Neural progenitor cell (in vitro differentiated cells): ENCODE results near the gene FCSK. TPM values are rescaled to one million over a fixed set of nuclear protein-coding genes. Genes with fewer than 3 reads are reported as not detected.

Source experiments
- DNase-seq: peaks from one replicate; pipeline ENCODE4 v3.0.0-alpha.2; 2016; ENCODE audit warnings: low spot score
- H2AFZ ChIP-seq: fragments of 200-600 bp; sonication (generic); replicated peaks from 2 replicates; pipeline ENCODE4 v1.6.1; 2016; ENCODE audit warnings: antibody characterized with exemption
- H3F3A ChIP-seq: fragments of 200-600 bp; sonication (generic); 2 replicates; pipeline ENCODE4 v1.6.1; 2016; ENCODE audit warnings: antibody characterized with exemption, low read depth
- H3K27ac ChIP-seq: fragments of 200-600 bp; sonication (generic); 2 replicates; pipeline ENCODE4 v1.5.1; 2016; ENCODE audit warnings: mild to moderate bottlenecking
- H3K27me3 ChIP-seq: fragments of 200-600 bp; sonication (generic); 2 replicates; pipeline ENCODE4 v1.6.1; 2016; ENCODE audit warnings: mild to moderate bottlenecking, moderate library complexity
- H3K36me3 ChIP-seq: fragments of 200-600 bp; sonication (generic); 2 replicates; pipeline ENCODE4 v1.5.1; 2016
- H3K4me1 ChIP-seq: fragments of 200-600 bp; sonication (generic); 2 replicates; pipeline ENCODE4 v1.6.1; 2016; ENCODE audit warnings: mixed run types
- H3K4me2 ChIP-seq: fragments of 200-600 bp; sonication (generic); 2 replicates; pipeline ENCODE4 v1.6.1; 2016
- H3K4me3 ChIP-seq: fragments of 200-600 bp; sonication (generic); 2 replicates; pipeline ENCODE4 v1.5.1; 2016
- H3K79me2 ChIP-seq: fragments of 200-600 bp; sonication (generic); 2 replicates; pipeline ENCODE4 v1.6.1; 2016; ENCODE audit warnings: low read depth
- H3K9ac ChIP-seq: fragments of 200-600 bp; sonication (generic); 2 replicates; pipeline ENCODE4 v1.6.1; 2016
- H3K9me3 ChIP-seq: fragments of 200-600 bp; sonication (generic); 2 replicates; pipeline ENCODE4 v1.5.1; 2016; ENCODE audit warnings: low read depth
- H4K20me1 ChIP-seq: fragments of 200-600 bp; sonication (generic); 2 replicates; pipeline ENCODE4 v1.6.1; 2016; ENCODE audit warnings: low read depth
- H3K27ac Mint-ChIP-seq: 3 replicates; pipeline ENCODE4 v1.8.0; 2021; ENCODE audit warnings: mixed read lengths
- H3K27me3 Mint-ChIP-seq: 2 replicates; pipeline ENCODE4 v1.8.0; 2022; ENCODE audit warnings: low read depth, mild to moderate bottlenecking, inconsistent platforms, moderate library complexity, mixed read lengths; ENCODE audit not compliant: insufficient read depth
- H3K36me3 Mint-ChIP-seq: 3 replicates; pipeline ENCODE4 v1.8.0; 2021; ENCODE audit warnings: mixed read lengths
- H3K4me1 Mint-ChIP-seq: 3 replicates; pipeline ENCODE4 v1.8.0; 2021; ENCODE audit warnings: mixed read lengths
- H3K4me3 Mint-ChIP-seq: 3 replicates; pipeline ENCODE4 v1.8.0; 2021; ENCODE audit warnings: mild to moderate bottlenecking, moderate library complexity, mixed read lengths
- H3K9me3 Mint-ChIP-seq: 3 replicates; pipeline ENCODE4 v1.8.0; 2020; ENCODE audit warnings: mixed read lengths
- CTCF ChIP-seq: fragments of 200-600 bp; sonication (generic); IDR thresholded peaks from 2 replicates; pipeline ENCODE4 v1.5.1; 2017; ENCODE audit warnings: antibody characterized with exemption, mild to moderate bottlenecking
- EZH2 ChIP-seq: fragments of 200-600 bp; sonication (generic); IDR thresholded peaks from 2 replicates; pipeline ENCODE4 v1.6.1; 2017; ENCODE audit warnings: antibody characterized with exemption, mild to moderate bottlenecking, moderate library complexity
- EZH2phosphoT487 ChIP-seq: fragments of 200-600 bp; sonication (generic); IDR thresholded peaks from 2 replicates; pipeline ENCODE4 v1.6.1; 2017; ENCODE audit warnings: antibody characterized with exemption
- total RNA-seq: library from RNA; depleted of rRNA; stranded (reverse); fragments of >200 nt; gene quantifications from 2 replicates; pipeline ENCODE4 v1.2.3, GENCODE V29; 2015; ENCODE audit warnings: low replicate concordance

The FCSK gene
- total RNA-seq, 1 donor from 2014 or later = 11.0 TPM

- no peaks in the 10 kb centered on the region for H4K20me1 ChIP-seq
- Mint-ChIP-seq H3K27ac (no peak overlapping the region), H3K4me3 (no peak overlapping the region), H3K4me1 (no peaks in the 10 kb centered on the region), H3K36me3 (peaks cover 27% of the 10 kb centered on the region), H3K27me3 (peaks cover 2% of the 10 kb centered on the region), H3K9me3 (no peaks in the 10 kb centered on the region)
- no peak for DNase-seq
- H3K9me3 ChIP-seq = no peaks in the 10 kb centered on the region
- no peaks in the 10 kb centered on the region for H3K4me1 ChIP-seq
- no peak overlapping the region for H3K9ac ChIP-seq
- no peaks in the 10 kb centered on the region for H3K79me2 ChIP-seq
- H2AFZ ChIP-seq = no peak overlapping the region
- no peaks in the 10 kb centered on the region for H3K27me3 ChIP-seq
- no peak overlapping the region for H3K4me3 ChIP-seq
- TF ChIP-seq EZH2 (no peak), CTCF (no peak), EZH2phosphoT487 (no peak)
- H3K36me3 ChIP-seq = no peaks in the 10 kb centered on the region
- H3F3A ChIP-seq = no peaks in the 10 kb centered on the region
- H3K27ac ChIP-seq = no peak overlapping the region
- no peak overlapping the region for H3K4me2 ChIP-seq
Measured at GRCh38 chr16:70512456-70512855, 58.1 kb downstream of the FCSK start.

DNA sequence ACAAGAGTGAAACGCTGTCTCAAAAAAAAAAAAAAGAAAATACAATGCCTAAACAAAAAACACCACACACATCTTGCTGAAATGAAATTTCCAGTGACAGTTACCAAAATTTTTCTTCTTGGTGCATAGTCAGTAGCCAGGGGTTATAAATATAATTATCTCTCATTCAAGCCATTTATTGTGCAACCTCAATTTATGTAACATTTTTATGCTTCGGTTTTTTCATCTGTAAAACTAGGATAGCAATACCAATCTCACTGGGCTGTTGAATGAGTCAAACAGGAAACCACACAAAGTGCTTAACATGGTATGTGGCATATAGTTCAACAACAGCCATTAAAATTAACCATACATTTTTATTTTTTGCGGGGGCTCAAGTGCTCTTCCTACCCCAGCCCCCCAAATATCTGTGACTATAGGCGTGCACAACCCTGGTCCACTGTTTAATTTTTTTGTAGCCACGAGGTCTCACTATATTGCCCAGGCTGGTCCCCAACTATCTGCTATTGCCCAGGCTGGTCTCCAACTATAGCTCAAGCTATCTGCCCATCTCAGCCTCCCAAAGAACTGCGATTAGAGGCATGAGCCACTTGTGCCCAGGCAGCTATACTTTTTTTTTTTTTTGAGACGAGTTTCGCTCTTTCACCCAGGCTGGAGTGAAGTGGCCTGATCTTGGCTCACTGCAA lies 66.4 kb downstream of the FCSK start:
- H3K4me2 ChIP-seq = no peak overlapping the region

DNA sequence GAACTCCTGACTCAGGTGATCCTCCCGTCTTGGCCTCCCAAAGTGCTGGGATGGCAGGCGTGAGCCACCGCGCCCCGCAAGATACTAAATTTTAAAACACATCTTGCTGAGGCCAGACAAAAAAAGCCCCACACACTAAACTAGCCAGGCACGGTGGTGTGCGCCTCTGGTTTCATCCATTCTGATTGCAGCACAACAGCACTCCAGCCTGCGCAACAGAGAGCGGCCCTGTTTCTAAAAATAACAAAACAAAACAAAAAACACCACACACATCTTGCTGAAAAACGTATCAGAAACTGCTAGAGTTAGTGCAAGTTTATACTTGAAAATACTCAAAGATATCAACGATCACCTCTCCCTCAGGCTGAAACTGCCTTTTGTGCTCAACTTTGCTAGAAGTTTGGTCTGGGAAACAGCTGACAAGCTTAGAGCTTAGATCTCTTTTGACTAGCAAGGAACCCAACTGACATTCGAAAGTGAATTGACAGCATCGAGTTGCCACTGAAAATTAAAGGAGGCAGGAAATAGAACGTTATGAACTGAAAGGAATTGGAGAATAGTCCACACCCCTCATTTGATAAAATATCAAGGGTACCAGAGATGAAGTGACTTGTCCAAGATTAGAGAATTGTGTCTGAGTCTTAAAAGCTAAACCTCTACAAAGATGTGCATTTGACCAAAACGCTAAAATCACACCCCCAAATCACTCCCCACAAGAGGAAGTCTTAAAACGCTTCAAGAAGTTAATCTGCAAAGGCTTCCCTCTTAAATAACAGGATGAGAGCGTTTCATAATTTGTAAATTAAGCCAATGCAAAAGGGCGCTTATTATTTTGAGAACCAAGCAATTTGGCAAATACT lies 68.1 kb downstream of the FCSK start:
- Histone ChIP-seq H4K20me1 (peaks cover 28% of the 10 kb centered on the region), H3K9ac (peak overlapping the region; percentile 95), H3K4me3 (peak overlapping the region; percentile 87), H2AFZ (peak overlapping the region; percentile 99), H3K9me3 (no peaks in the 10 kb centered on the region), H3K4me2 (peak overlapping the region; percentile 98), H3K4me1 (peaks cover 29% of the 10 kb centered on the region), H3K79me2 (peaks cover 60% of the 10 kb centered on the region), H3F3A (peaks cover 25% of the 10 kb centered on the region), H3K36me3 (peaks cover 12% of the 10 kb centered on the region), H3K27me3 (no peaks in the 10 kb centered on the region), H3K27ac (peak overlapping the region; percentile 85)
- Mint-ChIP-seq H3K9me3 (no peaks in the 10 kb centered on the region), H3K4me3 (peak overlapping the region; percentile 96), H3K27me3 (peaks cover 2% of the 10 kb centered on the region), H3K27ac (peak overlapping the region; percentile 100), H3K4me1 (peaks cover 31% of the 10 kb centered on the region), H3K36me3 (peaks cover 18% of the 10 kb centered on the region)
- TF ChIP-seq CTCF (no peak), EZH2 (no peak), EZH2phosphoT487 (no peak)
- no peak for DNase-seq

More for the DNA sequence above, 66.4 kb downstream of the FCSK start:
- H3K36me3 Mint-ChIP-seq = peaks cover 16% of the 10 kb centered on the region
- Histone ChIP-seq H2AFZ (no peak overlapping the region), H3F3A (peaks cover 12% of the 10 kb centered on the region), H3K4me1 (peaks cover 14% of the 10 kb centered on the region), H3K79me2 (peaks cover 43% of the 10 kb centered on the region), H3K27me3 (no peaks in the 10 kb centered on the region), H3K27ac (no peak overlapping the region), H3K9me3 (no peaks in the 10 kb centered on the region), H3K36me3 (no peaks in the 10 kb centered on the region), H3K9ac (no peak overlapping the region), H4K20me1 (peaks cover 11% of the 10 kb centered on the region), H3K4me3 (no peak overlapping the region)
- peaks cover 17% of the 10 kb centered on the region for H3K4me1 Mint-ChIP-seq
- no peak for TF ChIP-seq EZH2phosphoT487
- no peak for TF ChIP-seq CTCF
- TF ChIP-seq EZH2 = no peak
- peak overlapping the region; percentile 48 for H3K4me3 Mint-ChIP-seq
- no peaks in the 10 kb centered on the region for H3K9me3 Mint-ChIP-seq
- H3K27ac Mint-ChIP-seq = no peak overlapping the region
- peaks cover 2% of the 10 kb centered on the region for H3K27me3 Mint-ChIP-seq
- no peak for DNase-seq
